GM13976 (cell line): ENCODE data around the gene CECR2.

ENCODE experiments used
- DNase-seq: peaks from one replicate; pipeline ENCODE4 v3.0.0; 2012; ENCODE audit warnings: low spot score
- in situ Hi-C: fragments of 300-500 bp; cut with MboI; formaldehyde crosslinking; loops from one replicate; pipeline ENCODE4 v1.12.0; 2022; ENCODE audit warnings: low sequenced_read_pairs, mixed read lengths, inconsistent platforms; ENCODE audit not compliant: unreplicated experiment
- TF ChIP-seq, protein P1 (sequence below): IDR thresholded peaks from 2 replicates; pipeline ENCODE4 v1.5.1; 2012; ENCODE audit warnings: borderline replicate concordance, mild to moderate bottlenecking; ENCODE audit not compliant: insufficient read depth; ENCODE audit errors: extremely low read depth, missing control alignments, control extremely low read depth

CECR2 gene

DNA sequence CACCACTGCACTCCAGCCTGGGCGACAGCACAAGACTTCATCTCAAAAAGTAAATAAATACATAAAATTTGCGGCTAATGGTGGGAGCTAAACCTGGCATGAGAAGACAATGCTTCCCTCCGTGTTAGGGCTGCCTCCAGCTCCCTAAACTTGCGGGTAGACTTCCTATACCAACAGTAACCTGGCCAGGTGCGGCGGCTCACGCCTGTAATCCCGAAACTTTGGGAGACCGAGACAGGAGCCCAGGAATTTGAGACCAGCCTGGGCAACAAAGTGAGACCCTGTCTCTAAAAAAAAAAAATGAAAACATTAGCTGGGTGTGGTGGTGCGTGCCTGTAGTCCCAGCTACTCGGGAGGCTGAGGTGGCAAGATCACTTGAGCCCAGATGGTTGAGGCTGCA, 219.3 kb downstream of the CECR2 start:
- TF ChIP-seq, protein P1, sequence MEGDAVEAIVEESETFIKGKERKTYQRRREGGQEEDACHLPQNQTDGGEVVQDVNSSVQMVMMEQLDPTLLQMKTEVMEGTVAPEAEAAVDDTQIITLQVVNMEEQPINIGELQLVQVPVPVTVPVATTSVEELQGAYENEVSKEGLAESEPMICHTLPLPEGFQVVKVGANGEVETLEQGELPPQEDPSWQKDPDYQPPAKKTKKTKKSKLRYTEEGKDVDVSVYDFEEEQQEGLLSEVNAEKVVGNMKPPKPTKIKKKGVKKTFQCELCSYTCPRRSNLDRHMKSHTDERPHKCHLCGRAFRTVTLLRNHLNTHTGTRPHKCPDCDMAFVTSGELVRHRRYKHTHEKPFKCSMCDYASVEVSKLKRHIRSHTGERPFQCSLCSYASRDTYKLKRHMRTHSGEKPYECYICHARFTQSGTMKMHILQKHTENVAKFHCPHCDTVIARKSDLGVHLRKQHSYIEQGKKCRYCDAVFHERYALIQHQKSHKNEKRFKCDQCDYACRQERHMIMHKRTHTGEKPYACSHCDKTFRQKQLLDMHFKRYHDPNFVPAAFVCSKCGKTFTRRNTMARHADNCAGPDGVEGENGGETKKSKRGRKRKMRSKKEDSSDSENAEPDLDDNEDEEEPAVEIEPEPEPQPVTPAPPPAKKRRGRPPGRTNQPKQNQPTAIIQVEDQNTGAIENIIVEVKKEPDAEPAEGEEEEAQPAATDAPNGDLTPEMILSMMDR = no peak
- in situ Hi-C loops = no loop called here
- no peak for DNase-seq

GRCh38 chr22:17589810-17590375, 220.6 kb downstream of the CECR2 start:
- in situ Hi-C loops = no loop called here

DNA sequence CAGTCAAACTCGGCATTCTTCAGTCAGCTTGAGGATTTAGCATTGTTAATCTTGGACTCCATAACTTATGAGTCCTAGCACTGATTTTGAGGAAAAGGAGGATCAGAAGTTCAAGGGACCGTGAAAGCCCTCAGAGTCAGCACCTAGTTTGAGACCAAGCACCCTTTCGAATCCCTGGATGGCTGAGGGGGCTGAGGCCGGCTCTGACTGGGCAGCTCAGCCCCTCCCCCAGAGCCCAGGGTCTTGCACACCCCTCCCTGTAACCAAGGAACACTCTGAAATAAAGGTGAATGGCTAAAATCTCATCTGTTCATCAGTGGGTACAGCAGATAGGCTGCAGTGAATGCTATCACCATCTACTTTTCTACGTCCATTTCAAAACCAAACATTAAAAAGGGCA, 221.3 kb downstream of the CECR2 start:
- TF ChIP-seq, protein P1 = no peak
- in situ Hi-C loops = no loop called here

More at GRCh38 chr22:17589810-17590375, 220.6 kb downstream of the CECR2 start:
- no peak for DNase-seq
- TF ChIP-seq, protein P1 = no peak

GRCh38 chr22:17592201-17592600, 222.9 kb downstream of the CECR2 start:
- TF ChIP-seq, protein P1 = no peak
- in situ Hi-C loops = no loop called here
- no peak for DNase-seq

More for the DNA sequence above, 221.3 kb downstream of the CECR2 start:
- DNase-seq = no peak

- DNase-seq = no peak
- TF ChIP-seq, protein P1 = no peak
- in situ Hi-C loops = no loop called here
Measured at GRCh38 chr22:17596226-17596625, 227.0 kb downstream of the CECR2 start.

DNA sequence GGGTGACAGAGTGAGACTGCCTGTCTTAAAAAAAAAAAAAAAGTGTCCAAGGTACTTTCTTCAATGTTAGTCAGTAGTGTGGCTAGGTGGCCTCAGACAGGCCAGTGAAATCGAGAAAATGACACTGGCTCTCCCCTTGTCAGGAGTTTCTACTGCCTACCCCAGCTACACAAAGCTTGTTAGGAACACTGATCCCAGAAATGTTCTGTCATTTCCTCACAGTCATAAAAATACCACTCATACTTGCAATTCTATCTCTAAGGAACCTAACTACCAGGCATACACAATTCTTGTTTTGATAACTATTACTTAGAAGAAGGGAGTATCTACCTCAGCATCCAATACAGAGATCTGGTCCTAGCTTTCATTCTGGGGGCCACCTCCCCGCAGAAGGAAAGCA, 228.0 kb downstream of the CECR2 start:
- in situ Hi-C loops = no loop called here
- TF ChIP-seq, protein P1 = no peak
- no peak for DNase-seq

DNA sequence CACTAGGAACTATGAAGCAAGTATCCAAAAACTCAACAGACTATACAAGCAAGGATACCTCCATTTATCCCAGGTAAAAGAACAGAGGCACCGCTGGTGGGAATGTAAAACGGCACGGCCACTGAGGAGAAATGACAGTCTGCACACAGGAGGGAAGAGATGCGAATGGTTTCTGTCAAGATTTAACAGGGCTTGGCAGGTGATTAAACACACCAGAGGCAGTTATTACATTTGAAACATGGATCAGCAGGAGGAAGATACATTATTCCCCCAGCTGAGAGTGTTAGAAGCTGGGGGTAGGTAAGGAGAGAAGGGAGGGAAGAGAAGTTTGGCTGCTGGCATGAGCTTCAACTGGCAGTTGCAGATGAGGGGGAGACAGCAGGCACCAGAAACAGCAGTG, 229.1 kb downstream of the CECR2 start:
- in situ Hi-C loops = no loop called here
- TF ChIP-seq, protein P1 = no peak
- no peak for DNase-seq
